Subcutaneous abdominal adipose tissue (tissue), 5 donors: ENCODE measurements around the gene BBS4.

ENCODE experiments used
- H3K27ac ChIP-seq: one replicate; pipeline ENCODE4 v1.7.0; 2013; ENCODE audit warnings: low read depth, mild to moderate bottlenecking, inconsistent platforms, low read length, moderate library complexity
- H3K27me3 ChIP-seq, 5 donors: one replicate each; pipeline ENCODE4 v1.7.0; 2013; ENCODE audit warnings: low read length in 5 of 5, inconsistent platforms in 1 of 5; ENCODE audit not compliant: control insufficient read depth in 5 of 5, insufficient read depth in 4 of 5
- H3K36me3 ChIP-seq, 5 donors: one replicate each; pipeline ENCODE4 v1.7.0; 2013; ENCODE audit warnings: low read length in 5 of 5; ENCODE audit not compliant: control insufficient read depth in 5 of 5, insufficient read depth in 5 of 5
- H3K4me1 ChIP-seq, 5 donors: one replicate each; pipeline ENCODE4 v1.7.0; 2013; ENCODE audit warnings: low read length in 5 of 5, mild to moderate bottlenecking in 3 of 5, moderate library complexity in 1 of 5; ENCODE audit not compliant: control insufficient read depth in 5 of 5, insufficient read depth in 5 of 5
- H3K4me3 ChIP-seq, 5 donors: one replicate each; pipeline ENCODE4 v1.7.0; 2013; ENCODE audit warnings: low read length in 5 of 5, low read depth in 1 of 5
- H3K9ac ChIP-seq, 5 donors: one replicate each; pipeline ENCODE4 v1.7.0; 2013; ENCODE audit warnings: low read length in 5 of 5, mild to moderate bottlenecking in 4 of 5, moderate library complexity in 3 of 5
- H3K9me3 ChIP-seq, 5 donors: one replicate each; pipeline ENCODE4 v1.7.0; 2013; ENCODE audit warnings: low read length in 5 of 5; ENCODE audit not compliant: control insufficient read depth in 5 of 5
- donor health status: healthy.
- donor health status: healthy.
- donor health status: healthy.
- donor health status: healthy.
- donor health status: healthy.

BBS4 gene

DNA sequence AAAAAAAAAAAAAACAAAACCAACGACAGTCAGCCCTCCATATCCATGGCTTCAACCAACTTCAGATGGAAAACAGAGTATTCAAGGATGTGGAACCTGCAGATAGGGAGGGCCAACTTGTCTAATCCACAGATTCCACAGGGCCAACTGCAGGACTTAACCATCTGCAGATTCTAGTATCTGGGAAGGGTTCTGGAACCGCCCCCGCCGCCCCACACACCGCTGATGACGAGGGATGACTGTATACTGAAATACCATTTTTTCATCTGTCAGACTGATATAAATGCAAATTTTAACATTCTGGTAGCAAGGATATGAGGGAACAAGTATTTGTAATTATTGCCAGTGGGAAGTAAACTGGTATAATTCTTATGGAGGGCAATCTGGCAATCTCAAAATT lies 68.1 kb downstream of the BBS4 start:
- H3K9ac ChIP-seq, result no peak overlapping the region
- peaks cover 37 to 83% (median 74%) of the 10 kb centered on the region in 5 donors for H3K36me3 ChIP-seq
- H3K4me1 ChIP-seq, result peaks cover 0 to 9% (median 4%) of the 10 kb centered on the region in 5 donors
- no peak overlapping the region for H3K27ac ChIP-seq
- no peaks in the 10 kb centered on the region for H3K9me3 ChIP-seq
- H3K4me3 ChIP-seq, result no peak overlapping the region
- H3K27me3 ChIP-seq, result no peaks in the 10 kb centered on the region

DNA sequence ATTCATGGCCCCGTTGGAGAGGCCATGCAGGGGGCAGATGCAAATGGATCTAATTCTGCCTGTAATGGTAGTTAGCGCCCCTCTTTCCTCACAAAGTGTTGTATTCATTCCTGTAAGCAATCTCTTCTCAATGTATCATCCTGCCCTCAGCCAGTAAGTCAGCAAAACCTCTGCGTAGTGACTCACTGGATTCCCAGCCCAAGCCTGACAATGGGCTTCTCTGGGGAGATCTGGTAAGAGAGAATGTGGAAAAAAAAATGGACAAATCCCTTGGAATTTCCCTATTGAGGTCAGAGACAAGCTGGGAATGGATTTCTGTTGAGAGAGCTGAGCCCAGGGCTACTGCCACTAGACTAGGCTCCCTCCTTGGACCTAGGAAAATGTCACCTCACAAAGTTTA lies 72.2 kb downstream of the BBS4 start:
- Histone ChIP-seq H3K9me3 (no peaks in the 10 kb centered on the region), H3K27me3 (no peaks in the 10 kb centered on the region), H3K9ac (no peak overlapping the region), H3K27ac (no peak overlapping the region), H3K36me3 (peaks cover 30 to 89% (median 83%) of the 10 kb centered on the region in 5 donors), H3K4me1 (no peaks in the 10 kb centered on the region), H3K4me3 (no peak overlapping the region)

GRCh38 chr15:72760590-72761260 lies 74.7 kb downstream of the BBS4 start:
- H3K36me3 ChIP-seq, result peaks cover 28 to 73% (median 66%) of the 10 kb centered on the region in 5 donors
- H3K9me3 ChIP-seq, result no peaks in the 10 kb centered on the region
- no peak overlapping the region for H3K4me3 ChIP-seq
- H3K27ac ChIP-seq, result no peak overlapping the region
- no peaks in the 10 kb centered on the region for H3K27me3 ChIP-seq
- H3K9ac ChIP-seq, result no peak overlapping the region
- no peaks in the 10 kb centered on the region for H3K4me1 ChIP-seq

DNA sequence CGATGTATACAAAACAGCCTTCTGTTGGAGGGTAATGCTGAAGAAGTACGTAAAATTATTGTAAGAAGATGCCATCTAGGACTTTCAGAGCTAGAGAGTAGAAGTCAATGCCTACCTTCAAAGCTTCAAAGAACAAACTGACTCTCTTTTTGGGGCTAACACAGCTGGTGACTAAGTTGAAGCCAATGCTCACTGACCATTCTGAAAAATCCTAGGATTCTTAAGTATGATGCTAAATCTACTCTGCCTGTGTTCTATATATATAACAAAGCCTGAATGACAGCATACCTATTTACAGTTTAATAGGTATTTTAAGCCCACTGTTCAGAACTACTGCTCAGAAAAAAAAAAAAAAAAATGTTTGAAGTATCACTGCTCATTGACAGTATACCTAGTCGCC lies 78.6 kb downstream of the BBS4 start:
- Histone ChIP-seq H3K9ac (no peak overlapping the region), H3K9me3 (peaks cover 0 to 13% (median 5%) of the 10 kb centered on the region in 5 donors), H3K4me1 (no peaks in the 10 kb centered on the region), H3K4me3 (no peak overlapping the region), H3K27me3 (no peaks in the 10 kb centered on the region), H3K36me3 (peaks cover 33 to 73% (median 51%) of the 10 kb centered on the region in 5 donors), H3K27ac (no peak overlapping the region)

GRCh38 chr15:72766025-72766424 lies 80.0 kb downstream of the BBS4 start:
- Histone ChIP-seq H3K36me3 (peaks cover 30 to 72% (median 48%) of the 10 kb centered on the region in 5 donors), H3K9ac (no peak overlapping the region), H3K9me3 (peaks cover 0 to 13% (median 5%) of the 10 kb centered on the region in 5 donors), H3K4me1 (no peaks in the 10 kb centered on the region), H3K27ac (no peak overlapping the region), H3K4me3 (no peak overlapping the region), H3K27me3 (no peaks in the 10 kb centered on the region)

GRCh38 chr15:72766780-72767179 lies 80.8 kb downstream of the BBS4 start:
- Histone ChIP-seq H3K36me3 (peaks cover 33 to 73% (median 54%) of the 10 kb centered on the region in 5 donors), H3K9me3 (peaks cover 0 to 13% (median 5%) of the 10 kb centered on the region in 5 donors), H3K27me3 (no peaks in the 10 kb centered on the region), H3K4me1 (no peaks in the 10 kb centered on the region), H3K9ac (no peak overlapping the region), H3K4me3 (no peak overlapping the region), H3K27ac (no peak overlapping the region)

GRCh38 chr15:72770673-72771328 lies 84.8 kb downstream of the BBS4 start:
- Histone ChIP-seq H3K9me3 (peaks cover 0 to 13% (median 5%) of the 10 kb centered on the region in 5 donors), H3K9ac (no peak overlapping the region), H3K27ac (no peak overlapping the region), H3K36me3 (peaks cover 50 to 78% (median 58%) of the 10 kb centered on the region in 5 donors), H3K27me3 (no peaks in the 10 kb centered on the region), H3K4me3 (no peak overlapping the region), H3K4me1 (peaks cover 2 to 15% (median 12%) of the 10 kb centered on the region in 5 donors)

GRCh38 chr15:72771329-72771725 lies 85.3 kb downstream of the BBS4 start:
- no peak overlapping the region for H3K4me3 ChIP-seq
- H3K4me1 ChIP-seq, result peaks cover 2 to 15% (median 12%) of the 10 kb centered on the region in 5 donors
- H3K9me3 ChIP-seq, result peaks cover 0 to 11% (median 5%) of the 10 kb centered on the region in 5 donors
- no peak overlapping the region for H3K27ac ChIP-seq
- peaks cover 50 to 78% (median 57%) of the 10 kb centered on the region in 5 donors for H3K36me3 ChIP-seq
- no peak overlapping the region for H3K9ac ChIP-seq
- no peaks in the 10 kb centered on the region for H3K27me3 ChIP-seq

DNA sequence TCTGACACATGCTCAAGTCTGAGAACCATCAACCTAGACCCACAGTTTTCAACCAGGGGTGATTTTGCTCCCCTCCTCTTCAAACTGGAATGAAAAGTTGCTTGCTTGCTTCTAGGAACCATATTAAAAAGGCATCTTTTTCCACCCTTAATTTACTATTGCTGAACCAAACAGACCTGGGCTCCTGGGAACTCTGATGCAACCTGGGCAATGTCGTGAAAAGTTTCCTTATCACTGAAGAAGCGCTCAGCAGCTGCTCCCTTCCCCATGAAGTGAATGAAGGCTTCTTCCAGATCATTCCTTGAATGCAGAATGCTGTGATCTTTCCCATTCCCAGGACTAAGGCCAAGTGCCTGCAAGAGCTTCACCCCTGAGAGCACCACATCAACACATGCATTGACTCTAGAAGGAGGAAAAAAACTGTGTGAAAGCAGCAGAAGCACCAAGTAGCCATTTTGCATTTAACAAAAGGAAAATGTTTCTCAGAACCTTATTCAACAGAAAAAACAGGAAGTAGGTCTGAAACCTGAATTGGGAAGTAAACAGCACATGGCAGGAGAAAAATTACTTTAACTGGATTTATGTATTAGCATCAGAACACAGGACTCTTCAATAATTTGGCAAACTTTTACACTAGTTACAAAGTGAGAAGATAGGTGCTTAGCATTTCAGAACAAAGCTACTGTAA lies 88.8 kb downstream of the BBS4 start:
- Histone ChIP-seq H3K9ac (no peak overlapping the region), H3K9me3 (no peaks in the 10 kb centered on the region), H3K4me3 (no peak overlapping the region), H3K36me3 (peaks cover 31 to 58% (median 49%) of the 10 kb centered on the region in 5 donors), H3K4me1 (peaks cover 2 to 19% (median 12%) of the 10 kb centered on the region in 5 donors), H3K27ac (no peak overlapping the region), H3K27me3 (no peaks in the 10 kb centered on the region)

- no peak overlapping the region for H3K4me3 ChIP-seq
- H3K9ac ChIP-seq, result no peak overlapping the region
- no peak overlapping the region for H3K27ac ChIP-seq
- peaks cover 11 to 23% (median 23%) of the 10 kb centered on the region in 5 donors for H3K36me3 ChIP-seq
- peaks cover 8 to 48% (median 34%) of the 10 kb centered on the region in 5 donors for H3K4me1 ChIP-seq
- H3K9me3 ChIP-seq, result no peaks in the 10 kb centered on the region
- H3K27me3 ChIP-seq, result no peaks in the 10 kb centered on the region
Measured at GRCh38 chr15:72778796-72779195, 92.8 kb downstream of the BBS4 start.
